DLD1 (cell line): ENCODE data around the gene CDH4.

Experiments
- in situ Hi-C: cut with HindIII; loops from 2 replicates; pipeline ENCODE4 v1.10.0; 2017; ENCODE audit warnings: low sequenced_read_pairs

The CDH4 gene

GRCh38 chr20:61895686-61896057 is 643.6 kb downstream of the CDH4 start:
- in situ Hi-C loops = no loop called here

- in situ Hi-C loops = no loop called here
Observed at GRCh38 chr20:61896058-61896961, 644.2 kb downstream of the CDH4 start.

- in situ Hi-C loops = no loop called here
Observed at GRCh38 chr20:61897401-61898295, 645.6 kb downstream of the CDH4 start.

- in situ Hi-C loops = no loop called here
Observed at GRCh38 chr20:61898405-61898804, 646.3 kb downstream of the CDH4 start.

GRCh38 chr20:61900011-61900944 is 648.2 kb downstream of the CDH4 start:
- in situ Hi-C loops = no loop called here

- in situ Hi-C loops = no loop called here
Observed at GRCh38 chr20:61900945-61901293, 648.9 kb downstream of the CDH4 start.

- in situ Hi-C loops = no loop called here
Observed at GRCh38 chr20:61901392-61902220, 649.5 kb downstream of the CDH4 start.

GRCh38 chr20:61902221-61902869 is 650.3 kb downstream of the CDH4 start:
- in situ Hi-C loops = no loop called here

GRCh38 chr20:61903575-61904340 is 651.7 kb downstream of the CDH4 start:
- in situ Hi-C loops = no loop called here

GRCh38 chr20:61904456-61904855 is 652.4 kb downstream of the CDH4 start:
- in situ Hi-C loops = no loop called here

- in situ Hi-C loops = no loop called here
Observed at GRCh38 chr20:61905781-61906523, 653.9 kb downstream of the CDH4 start.

GRCh38 chr20:61907081-61907891 is 655.2 kb downstream of the CDH4 start:
- in situ Hi-C loops = no loop called here

- in situ Hi-C loops = no loop called here
Observed at GRCh38 chr20:61908057-61909026, 656.3 kb downstream of the CDH4 start.

GRCh38 chr20:61909028-61909427 is 657.0 kb downstream of the CDH4 start:
- in situ Hi-C loops = no loop called here

- in situ Hi-C loops = no loop called here
Observed at GRCh38 chr20:61909821-61910220, 657.8 kb downstream of the CDH4 start.

GRCh38 chr20:61911824-61912223 is 659.8 kb downstream of the CDH4 start:
- in situ Hi-C loops = no loop called here
